ENCODE results near the gene CEP41.

GRCh38 chr7:130485734-130486113 lies 44.9 kb upstream of the CEP41 start:
- TF ChIP-seq CTCF (IDR thresholded peaks at IDR 0.05; ENCODE audit: low read length): no peak
- TF ChIP-seq EZH2phosphoT487 (IDR thresholded peaks at IDR 0.05; ENCODE audit: low read length): no peak
